IPS-20b (cell line): Measurements from ENCODE around the gene PSME2.

Experiments used
- H3K27ac ChIP-seq: one replicate; pipeline ENCODE4 v1.5.1; 2013; ENCODE audit warnings: low read length
- H3K27me3 ChIP-seq: 2 replicates; pipeline ENCODE4 v1.6.1; 2013; ENCODE audit warnings: mild to moderate bottlenecking, low read length, inconsistent platforms; ENCODE audit not compliant: insufficient read depth
- H3K36me3 ChIP-seq: 2 replicates; pipeline ENCODE4 v1.6.1; 2013; ENCODE audit warnings: low read depth, mild to moderate bottlenecking, inconsistent platforms, low read length, moderate library complexity; ENCODE audit not compliant: insufficient read depth
- H3K4me1 ChIP-seq: 2 replicates; pipeline ENCODE4 v1.6.1; 2013; ENCODE audit warnings: mild to moderate bottlenecking, control low read depth, inconsistent platforms, low read length, moderate library complexity; ENCODE audit not compliant: insufficient read depth
- H3K4me3 ChIP-seq: 2 replicates; pipeline ENCODE4 v1.5.1; 2013; ENCODE audit warnings: mild to moderate bottlenecking, low read length, inconsistent platforms
- H3K9ac ChIP-seq: 2 replicates; pipeline ENCODE4 v1.6.1; 2013; ENCODE audit warnings: low read depth, mild to moderate bottlenecking, inconsistent platforms, low read length, moderate library complexity
- H3K9me3 ChIP-seq: 2 replicates; pipeline ENCODE4 v1.6.1; 2013; ENCODE audit warnings: mild to moderate bottlenecking, low read depth, low read length, inconsistent platforms; ENCODE audit not compliant: insufficient read depth

The PSME2 gene

DNA sequence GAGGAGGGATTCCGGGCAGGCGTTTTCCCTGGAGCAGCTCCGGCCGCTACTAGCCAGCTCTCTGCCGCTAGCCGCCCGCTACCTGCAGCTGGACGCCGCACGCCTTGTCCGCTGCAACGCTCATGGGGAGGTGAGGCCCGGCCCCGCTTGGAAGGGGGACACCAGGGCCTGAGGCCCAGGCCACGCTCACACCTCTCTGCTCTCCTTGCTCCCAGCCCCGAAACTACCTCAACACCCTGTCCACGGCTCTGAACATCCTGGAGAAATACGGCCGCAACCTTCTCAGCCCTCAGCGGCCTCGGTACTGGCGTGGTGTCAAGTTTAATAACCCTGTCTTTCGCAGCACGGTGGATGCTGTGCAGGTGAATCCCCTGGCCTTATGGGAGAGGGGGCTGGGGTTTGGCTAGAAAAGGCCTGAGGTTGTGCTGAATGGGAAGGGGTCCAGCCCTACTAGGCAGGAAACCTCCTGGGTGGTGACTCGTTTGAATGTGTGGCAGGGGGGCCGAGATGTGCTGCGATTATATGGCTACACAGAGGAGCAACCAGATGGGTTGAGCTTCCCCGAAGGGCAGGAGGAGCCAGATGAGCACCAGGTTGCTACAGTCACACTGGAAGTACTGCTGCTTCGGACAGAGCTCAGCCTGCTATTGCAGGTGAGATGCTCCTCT is 1.5 kb upstream of the PSME2 start:
- Histone ChIP-seq H3K27me3 (no peaks in the 10 kb centered on the region), H3K9ac (peak overlapping the region; percentile 79), H3K4me1 (peaks cover 13% of the 10 kb centered on the region), H3K36me3 (peaks cover 62% of the 10 kb centered on the region), H3K27ac (peak overlapping the region; percentile 29), H3K9me3 (no peaks in the 10 kb centered on the region), H3K4me3 (peak overlapping the region; percentile 79)

DNA sequence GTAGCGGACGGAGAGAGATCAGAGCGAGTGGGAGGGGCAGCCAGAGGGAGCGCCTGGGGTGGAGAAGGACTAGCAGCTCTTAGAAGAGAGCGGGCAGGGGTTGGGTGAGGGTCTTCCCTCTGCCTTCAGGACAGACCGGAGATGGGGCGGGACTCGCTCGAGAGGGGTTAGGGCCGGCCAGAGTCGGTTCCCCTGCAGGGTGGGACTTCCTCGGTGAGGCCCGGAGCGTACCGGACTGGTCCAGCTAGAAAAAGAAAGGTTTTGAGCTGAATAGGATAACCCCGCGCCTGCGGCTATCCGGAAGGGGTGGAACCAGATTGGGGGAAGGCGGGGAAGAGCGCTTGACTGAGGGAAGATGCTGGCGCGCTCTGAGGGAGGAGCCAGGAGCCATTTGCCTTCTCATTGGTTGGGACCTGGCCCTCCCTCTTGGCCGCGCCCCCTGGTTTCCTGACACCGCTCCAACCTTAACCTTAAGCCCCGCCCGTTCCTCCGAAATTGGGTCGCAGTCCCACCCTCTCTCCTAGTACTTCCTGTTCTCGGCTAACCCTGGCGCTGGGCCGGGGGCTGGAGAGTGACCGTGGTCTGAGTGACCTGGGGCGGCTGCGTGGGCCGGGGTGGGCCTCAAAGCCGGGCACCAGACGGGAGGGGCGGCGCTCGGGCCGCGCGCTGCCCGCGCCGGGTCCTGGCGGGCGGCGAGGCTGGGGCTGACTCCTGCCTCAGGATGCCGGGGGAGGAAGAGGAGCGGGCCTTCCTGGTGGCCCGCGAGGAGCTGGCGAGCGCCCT is 759 bp upstream of the PSME2 start, which contains the start of gene RNF31:
RNF31 (plus strand) TSS at position 521 of the 783 bp plus-strand sequence; CDS start at position 722, 201 bp downstream.
- Histone ChIP-seq H3K27me3 (no peaks in the 10 kb centered on the region), H3K4me3 (peak within 1 kb of the TSS; percentile 97), H3K36me3 (peaks cover 56% of the 10 kb centered on the region), H3K4me1 (peaks cover 13% of the 10 kb centered on the region), H3K9me3 (no peaks in the 10 kb centered on the region), H3K27ac (peak within 1 kb of the TSS; percentile 53), H3K9ac (peak within 1 kb of the TSS; percentile 94)

DNA sequence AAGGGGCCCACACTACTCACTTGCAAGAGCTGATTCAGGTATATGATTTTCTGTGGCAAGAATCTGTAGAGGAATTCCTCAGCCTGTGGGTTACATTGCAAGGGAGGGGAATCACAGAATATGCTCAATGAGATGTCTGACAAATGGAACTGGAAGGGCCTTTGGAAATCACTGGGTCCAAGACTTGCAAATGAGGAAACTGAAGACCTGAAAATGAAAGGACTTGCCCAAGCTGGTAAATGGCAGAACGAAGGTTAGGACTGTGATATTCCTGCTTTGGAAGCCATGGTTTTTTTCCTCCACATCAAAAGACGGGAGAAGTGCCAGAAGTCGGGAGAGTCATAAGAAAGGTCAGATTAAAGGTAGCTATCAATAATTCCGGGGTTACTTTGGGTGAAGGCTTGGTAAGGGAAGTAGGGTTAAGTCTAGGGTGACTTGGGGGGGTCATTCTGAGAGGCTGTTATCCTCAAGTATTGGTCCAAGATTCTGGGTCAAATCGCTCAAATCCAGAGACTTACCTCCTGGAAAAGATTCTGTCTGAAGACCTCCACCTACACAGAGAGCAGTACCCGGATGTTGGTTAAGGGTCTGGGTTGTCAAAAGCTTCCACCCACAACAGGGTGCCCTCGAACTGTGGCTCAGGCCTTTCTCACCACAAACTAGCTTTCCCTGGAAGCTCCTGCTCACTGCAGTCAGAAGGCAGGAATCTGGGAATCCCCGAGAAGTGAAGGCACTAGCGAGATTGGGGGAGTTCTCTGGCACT is 539 bp downstream of the PSME2 start:
- H3K27me3 ChIP-seq, result no peaks in the 10 kb centered on the region
- H3K9me3 ChIP-seq, result no peaks in the 10 kb centered on the region
- peak overlapping the region; percentile 94; the same call in 1 of the 2 replicates for H3K9ac ChIP-seq
- peak overlapping the region; percentile 53 for H3K27ac ChIP-seq
- H3K4me3 ChIP-seq, result peak overlapping the region; percentile 97
- H3K36me3 ChIP-seq, result peaks cover 43% of the 10 kb centered on the region
- peaks cover 16% of the 10 kb centered on the region for H3K4me1 ChIP-seq

DNA sequence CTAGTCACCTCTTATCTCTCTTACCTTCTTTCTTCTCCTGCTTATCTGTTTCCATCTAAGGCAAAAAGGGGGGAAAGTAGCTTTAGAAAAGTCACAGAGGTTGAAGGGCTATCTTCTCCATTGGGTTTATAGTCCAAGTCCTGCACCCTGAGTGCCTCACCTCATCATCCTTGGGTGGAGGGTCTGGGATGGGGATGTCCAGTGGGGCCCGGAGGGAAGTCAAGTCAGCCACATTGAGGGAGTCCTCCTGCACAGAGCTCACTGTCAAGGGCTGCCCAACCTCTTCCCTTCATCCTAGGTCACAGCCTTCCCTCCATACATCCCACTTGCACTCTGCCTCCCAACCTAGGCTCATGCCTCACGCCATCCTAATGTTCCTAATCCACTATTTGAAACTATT is 1.2 kb downstream of the PSME2 start:
- Histone ChIP-seq H3K4me1 (peaks cover 16% of the 10 kb centered on the region), H3K9ac (peak overlapping the region; percentile 94; the same call in 1 of the 2 replicates), H3K36me3 (peaks cover 36% of the 10 kb centered on the region), H3K4me3 (peak overlapping the region; percentile 97; the same call in 1 of the 2 replicates), H3K27ac (no peak overlapping the region), H3K27me3 (no peaks in the 10 kb centered on the region), H3K9me3 (no peaks in the 10 kb centered on the region)

DNA sequence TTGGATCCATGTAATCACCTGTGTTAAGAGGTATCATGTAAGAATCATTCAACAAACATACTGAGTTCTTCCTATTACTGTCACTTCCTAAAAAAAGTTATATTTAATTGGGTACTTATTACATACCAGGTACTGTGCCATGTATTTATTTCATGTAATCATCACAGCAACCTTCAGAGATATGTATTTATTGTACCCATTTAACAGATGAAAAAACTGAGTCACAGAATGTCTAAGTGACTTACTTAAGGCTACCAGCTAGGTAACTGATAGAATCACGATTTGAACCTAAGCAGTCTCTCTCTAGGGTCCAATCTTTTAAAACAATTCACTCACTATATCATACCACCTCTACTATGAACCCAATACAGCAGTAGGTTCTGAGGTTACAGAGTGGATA is 2.0 kb downstream of the PSME2 start:
- H3K27ac ChIP-seq, result no peak overlapping the region
- H3K36me3 ChIP-seq, result peaks cover 33% of the 10 kb centered on the region
- no peak overlapping the region for H3K4me3 ChIP-seq
- H3K9ac ChIP-seq, result no peak overlapping the region
- no peaks in the 10 kb centered on the region for H3K9me3 ChIP-seq
- no peaks in the 10 kb centered on the region for H3K27me3 ChIP-seq
- H3K4me1 ChIP-seq, result peaks cover 16% of the 10 kb centered on the region

DNA sequence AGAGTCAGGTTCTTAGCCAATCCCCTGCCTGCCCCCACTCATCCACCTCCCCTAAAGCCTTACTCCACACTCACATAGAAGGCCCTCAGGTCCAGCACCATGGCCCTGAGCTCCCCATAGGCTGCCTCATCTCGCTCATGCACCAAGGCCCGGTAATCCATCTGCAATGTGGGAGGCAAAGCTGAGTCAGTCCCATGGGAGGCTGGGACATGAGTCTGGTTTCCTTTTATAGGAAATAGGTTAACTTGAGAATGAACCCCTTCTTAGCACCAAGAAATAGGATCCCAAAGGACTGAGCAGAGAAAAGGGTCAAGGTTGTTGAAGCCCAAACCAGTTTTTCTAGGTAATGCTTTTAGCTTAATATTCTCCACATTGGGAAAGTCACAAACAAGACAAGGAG is 2.9 kb downstream of the PSME2 start:
- no peak overlapping the region for H3K4me3 ChIP-seq

DNA sequence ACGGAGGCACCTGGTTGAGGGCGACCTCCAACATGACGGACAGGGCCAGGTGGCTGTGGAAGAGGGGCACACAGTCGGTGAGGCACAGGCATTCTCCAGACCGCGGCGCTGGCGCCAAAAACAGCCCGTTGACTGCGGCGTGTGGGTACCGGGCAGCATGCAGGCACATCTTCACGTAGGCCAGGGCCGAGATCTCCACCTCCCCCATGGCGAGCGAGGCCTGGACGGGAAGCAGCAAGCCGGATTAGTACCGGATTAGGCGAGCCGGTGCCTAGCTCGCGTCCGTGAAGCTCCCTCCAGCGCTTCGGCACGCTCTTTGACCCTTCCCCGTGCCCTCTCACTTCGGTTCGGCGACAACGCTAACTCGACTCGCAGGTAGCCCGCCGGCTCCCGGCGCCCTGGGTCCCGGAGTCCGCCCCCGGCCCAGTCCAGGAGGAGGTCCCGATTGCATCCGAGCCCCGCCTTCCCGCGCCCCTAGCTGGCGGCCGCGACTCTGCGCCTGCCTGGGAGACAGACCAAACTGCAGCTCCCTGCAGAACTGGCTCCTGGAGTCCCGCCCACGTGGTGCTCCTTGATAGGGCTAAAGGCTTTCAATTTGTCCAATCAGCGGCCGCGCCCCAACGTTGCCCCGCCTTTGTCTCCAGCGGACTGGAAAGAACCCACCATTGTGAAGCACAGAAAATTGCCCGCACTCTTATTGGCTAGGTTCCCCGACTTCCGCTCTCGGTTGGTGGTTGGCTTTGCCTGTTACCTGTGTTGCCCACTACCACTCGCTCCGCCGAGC is 5.1 kb downstream of the PSME2 start, which contains the start of gene EMC9:
EMC9 (minus strand) TSS at position 495 of the 784 bp plus-strand sequence; CDS start at position 208, 287 bp downstream.
- H3K27ac ChIP-seq, result peak within 1 kb of the TSS; percentile 70
- peaks cover 18% of the 10 kb centered on the region for H3K4me1 ChIP-seq
- peak within 1 kb of the TSS; percentile 96 for H3K9ac ChIP-seq
- peaks cover 46% of the 10 kb centered on the region for H3K36me3 ChIP-seq
- H3K27me3 ChIP-seq, result no peaks in the 10 kb centered on the region
- no peaks in the 10 kb centered on the region for H3K9me3 ChIP-seq
- peak within 1 kb of the TSS; percentile 99 for H3K4me3 ChIP-seq

More for the DNA sequence above, 2.9 kb downstream of the PSME2 start:
- Histone ChIP-seq H3K4me1 (peaks cover 14% of the 10 kb centered on the region), H3K9ac (no peak overlapping the region), H3K27me3 (no peaks in the 10 kb centered on the region), H3K27ac (no peak overlapping the region), H3K9me3 (no peaks in the 10 kb centered on the region), H3K36me3 (peaks cover 36% of the 10 kb centered on the region)

DNA sequence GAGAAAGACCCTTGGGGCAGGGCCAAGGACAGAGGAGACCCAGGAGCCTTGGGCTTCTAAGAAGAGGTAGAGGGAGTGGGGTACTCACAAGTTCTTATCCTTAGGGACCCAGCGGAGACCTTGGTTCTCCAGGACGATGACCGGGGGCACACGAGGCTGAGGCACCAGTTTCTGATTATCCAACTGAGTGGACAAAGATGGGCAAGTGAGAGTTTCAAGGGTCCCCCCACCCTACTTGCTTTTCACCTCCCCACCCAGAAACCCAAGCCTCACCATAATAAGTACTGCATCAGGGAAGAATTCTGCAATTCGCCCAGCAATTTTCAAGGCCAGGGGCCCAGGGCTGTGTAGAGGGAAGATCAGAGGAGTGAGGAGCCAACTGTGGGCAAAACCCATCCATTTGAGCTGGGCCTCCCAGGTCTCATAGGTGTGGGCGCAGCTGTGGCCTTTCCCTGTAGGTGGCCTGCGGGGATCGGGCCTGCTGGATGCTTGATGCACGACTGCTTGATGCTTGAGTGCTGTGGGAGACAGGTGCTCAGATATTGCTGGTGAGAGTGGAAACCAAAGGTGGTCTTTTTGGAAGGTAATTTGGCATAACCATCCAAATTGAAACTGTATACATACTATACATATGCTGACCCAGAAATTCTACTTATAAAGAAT is 7.0 kb downstream of the PSME2 start:
- no peak overlapping the region for H3K27ac ChIP-seq
- peaks cover 39% of the 10 kb centered on the region for H3K36me3 ChIP-seq
- H3K27me3 ChIP-seq, result no peaks in the 10 kb centered on the region
- H3K9ac ChIP-seq, result no peak overlapping the region
- peak overlapping the region; percentile 99 for H3K4me3 ChIP-seq
- peaks cover 18% of the 10 kb centered on the region for H3K4me1 ChIP-seq
- H3K9me3 ChIP-seq, result no peaks in the 10 kb centered on the region

DNA sequence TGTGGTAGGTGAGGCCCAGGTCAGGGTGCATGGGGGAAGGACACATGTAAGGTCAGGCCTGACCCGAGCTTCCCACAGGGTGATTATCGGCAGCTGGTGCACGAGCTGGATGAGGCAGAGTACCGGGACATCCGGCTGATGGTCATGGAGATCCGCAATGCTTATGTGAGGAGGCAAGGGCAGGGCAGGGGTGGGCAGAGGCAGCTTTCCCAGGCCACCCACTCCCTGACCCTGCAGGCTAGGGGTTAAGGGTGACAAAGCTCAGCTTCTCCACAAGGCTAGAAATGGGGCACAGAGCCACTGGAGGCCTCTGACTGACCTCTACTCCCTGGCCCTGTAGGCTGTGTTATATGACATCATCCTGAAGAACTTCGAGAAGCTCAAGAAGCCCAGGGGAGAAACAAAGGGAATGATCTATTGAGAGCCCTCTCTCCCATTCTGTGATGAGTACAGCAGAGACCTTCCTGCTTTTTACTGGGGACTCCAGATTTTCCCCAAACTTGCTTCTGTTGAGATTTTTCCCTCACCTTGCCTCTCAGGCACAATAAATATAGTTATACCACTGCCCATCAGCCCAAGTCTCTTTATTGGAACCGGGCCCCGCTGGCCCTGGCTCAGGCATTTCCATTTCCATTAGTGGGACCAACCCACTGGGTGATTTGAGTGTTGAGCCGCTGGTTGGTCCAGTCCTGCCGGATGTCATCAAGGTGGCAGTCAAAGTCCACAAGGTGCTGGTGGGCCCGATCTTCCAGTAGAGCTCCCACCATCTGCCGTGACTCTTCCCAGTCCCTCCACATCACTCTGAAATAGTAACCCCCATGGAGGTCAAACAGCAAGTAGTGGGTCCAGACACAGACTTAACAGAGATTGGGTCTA is 7.8 kb downstream of the PSME2 start:
- no peaks in the 10 kb centered on the region for H3K27me3 ChIP-seq
- H3K36me3 ChIP-seq, result peaks cover 32% of the 10 kb centered on the region
- no peak overlapping the region for H3K9ac ChIP-seq
- H3K27ac ChIP-seq, result no peak overlapping the region
- no peak overlapping the region for H3K4me3 ChIP-seq
- no peaks in the 10 kb centered on the region for H3K9me3 ChIP-seq
- peaks cover 18% of the 10 kb centered on the region for H3K4me1 ChIP-seq
